Measurements from ENCODE around the gene BCAP31.
"Not testable (repeated sequence)": the region's sequence is repeated elsewhere in the genome, so short reads cannot be mapped to it uniquely, and the experiment has no call there.

The BCAP31 gene

DNA sequence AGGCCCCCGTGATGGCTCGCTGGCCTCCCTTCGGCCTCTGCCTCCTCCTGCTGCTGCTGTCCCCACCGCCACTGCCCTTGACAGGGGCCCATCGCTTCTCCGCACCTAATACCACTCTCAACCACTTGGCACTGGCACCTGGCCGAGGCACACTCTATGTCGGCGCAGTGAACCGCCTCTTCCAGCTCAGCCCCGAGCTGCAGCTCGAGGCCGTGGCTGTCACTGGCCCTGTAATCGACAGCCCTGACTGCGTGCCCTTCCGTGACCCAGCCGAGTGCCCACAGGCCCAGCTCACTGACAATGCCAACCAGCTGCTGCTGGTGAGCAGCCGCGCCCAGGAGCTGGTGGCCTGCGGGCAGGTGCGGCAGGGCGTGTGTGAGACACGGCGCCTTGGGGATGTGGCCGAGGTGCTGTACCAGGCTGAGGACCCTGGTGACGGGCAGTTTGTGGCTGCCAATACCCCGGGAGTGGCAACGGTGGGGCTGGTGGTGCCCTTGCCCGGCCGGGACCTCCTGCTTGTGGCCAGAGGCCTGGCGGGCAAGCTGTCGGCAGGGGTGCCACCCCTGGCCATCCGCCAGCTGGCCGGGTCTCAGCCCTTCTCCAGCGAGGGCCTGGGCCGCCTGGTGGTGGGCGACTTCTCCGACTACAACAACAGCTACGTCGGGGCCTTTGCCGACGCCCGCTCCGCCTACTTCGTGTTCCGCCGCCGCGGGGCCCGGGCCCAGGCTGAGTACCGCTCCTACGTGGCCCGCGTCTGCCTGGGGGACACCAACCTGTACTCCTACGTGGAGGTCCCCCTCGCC, 42.9 kb upstream of the BCAP31 start:
- no peaks in the 10 kb centered on the region for H3K9me3 Mint-ChIP-seq
- H3K4me1 Mint-ChIP-seq = peaks cover 19% of the 10 kb centered on the region
- H3K4me3 Mint-ChIP-seq = no peak overlapping the region
- H3K36me3 Mint-ChIP-seq (ENCODE audit: insufficient read depth) = no peaks in the 10 kb centered on the region
- DNase-seq (ENCODE audit: low spot score in 2 of 2) (no peak), ATAC-seq (replicated peaks; ENCODE audit: extremely low read depth, poor library complexity, severe bottlenecking) (no peak)
- H3K27me3 Mint-ChIP-seq = no peaks in the 10 kb centered on the region
- H3K27ac Mint-ChIP-seq (ENCODE audit: low read depth) = no peak overlapping the region

DNA sequence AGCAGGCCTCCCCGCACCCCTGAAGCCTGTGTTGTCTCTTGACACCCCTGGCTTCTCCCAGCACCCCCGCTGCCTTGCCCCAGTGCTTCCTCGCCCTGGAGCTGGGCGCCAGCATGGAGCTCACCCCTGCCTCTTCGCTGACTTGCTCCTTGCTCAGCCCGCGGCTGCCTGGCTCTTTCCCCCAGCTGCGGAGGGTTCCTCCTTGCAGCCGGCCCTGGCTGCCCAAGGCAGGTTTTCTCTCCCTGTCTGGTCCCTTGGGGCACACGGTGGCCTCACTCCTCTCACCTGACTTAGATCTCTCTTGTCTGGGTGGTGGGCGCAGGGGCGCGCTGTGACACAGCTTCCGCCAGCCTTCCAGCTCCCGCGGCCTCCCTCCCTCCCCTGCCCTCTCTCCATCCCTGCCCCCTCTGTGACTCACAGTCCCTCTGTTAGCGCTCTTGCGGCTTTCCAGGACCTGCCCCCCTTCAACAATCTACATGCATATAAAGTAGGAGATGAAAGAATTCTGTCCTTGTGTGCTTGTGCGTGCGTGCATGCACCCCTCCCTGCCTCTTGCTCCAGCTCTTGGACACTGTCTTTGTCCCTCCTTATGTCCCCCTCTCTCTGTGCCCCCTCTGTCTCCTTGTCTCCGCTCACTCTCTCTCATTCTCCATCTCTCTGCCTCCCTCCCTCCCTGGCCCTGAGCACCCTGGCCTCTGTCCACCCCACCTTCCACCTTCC, 42.1 kb upstream of the BCAP31 start:
- Mint-ChIP-seq H3K4me1 (peaks cover 19% of the 10 kb centered on the region), H3K27ac (ENCODE audit: low read depth) (no peak overlapping the region), H3K9me3 (no peaks in the 10 kb centered on the region), H3K36me3 (ENCODE audit: insufficient read depth) (no peaks in the 10 kb centered on the region), H3K4me3 (no peak overlapping the region), H3K27me3 (no peaks in the 10 kb centered on the region)
- no peak for ATAC-seq (replicated peaks; ENCODE audit: extremely low read depth, poor library complexity, severe bottlenecking)
- no peak for DNase-seq (ENCODE audit: low spot score in 2 of 2)

DNA sequence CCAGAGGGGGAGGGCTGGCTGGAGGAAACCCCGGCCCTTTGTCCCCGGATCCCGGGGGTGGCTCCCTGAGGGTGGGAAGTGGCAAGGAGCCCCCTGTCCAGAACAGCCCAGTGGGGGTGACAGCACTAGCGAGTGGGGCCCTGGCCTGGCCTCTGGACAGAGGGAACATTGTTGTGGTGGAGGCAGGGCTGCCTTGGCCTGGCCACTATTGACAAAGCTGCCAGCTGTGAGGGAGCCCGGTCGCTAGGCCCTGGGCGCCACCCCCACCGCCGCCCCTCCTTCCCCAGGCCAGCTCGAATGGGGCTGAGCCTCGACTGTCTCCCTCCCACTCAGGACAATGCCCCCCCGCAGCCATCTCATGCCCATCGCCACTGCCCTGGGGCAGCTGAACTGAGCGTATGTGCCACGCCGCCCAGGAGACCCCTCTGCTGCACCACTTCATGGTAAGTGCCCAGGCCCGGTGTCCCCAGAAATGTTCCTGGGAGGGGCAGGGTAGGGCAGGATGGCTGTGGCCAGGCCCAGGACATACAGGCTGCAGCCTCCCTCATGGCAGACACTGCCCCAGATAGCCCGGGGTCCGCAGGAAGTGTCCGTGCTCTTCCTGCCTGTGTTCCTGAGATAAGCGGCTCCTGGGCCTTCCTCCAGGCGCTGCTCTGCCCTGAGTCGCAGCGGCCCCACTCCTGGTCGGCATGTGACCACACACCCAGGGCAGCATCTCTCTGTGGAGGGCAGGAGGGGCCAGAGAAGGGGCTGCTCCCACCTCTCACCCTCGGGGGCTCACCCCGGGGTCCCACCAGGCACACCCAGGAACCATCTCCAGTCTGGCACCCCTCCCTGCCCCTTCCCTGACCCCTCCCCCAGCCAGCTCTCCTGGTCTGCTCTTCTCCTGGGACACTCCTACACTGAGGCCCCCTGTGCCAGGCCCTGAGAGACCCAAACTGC, 41.2 kb upstream of the BCAP31 start:
- H3K27me3 Mint-ChIP-seq = no peaks in the 10 kb centered on the region

DNA sequence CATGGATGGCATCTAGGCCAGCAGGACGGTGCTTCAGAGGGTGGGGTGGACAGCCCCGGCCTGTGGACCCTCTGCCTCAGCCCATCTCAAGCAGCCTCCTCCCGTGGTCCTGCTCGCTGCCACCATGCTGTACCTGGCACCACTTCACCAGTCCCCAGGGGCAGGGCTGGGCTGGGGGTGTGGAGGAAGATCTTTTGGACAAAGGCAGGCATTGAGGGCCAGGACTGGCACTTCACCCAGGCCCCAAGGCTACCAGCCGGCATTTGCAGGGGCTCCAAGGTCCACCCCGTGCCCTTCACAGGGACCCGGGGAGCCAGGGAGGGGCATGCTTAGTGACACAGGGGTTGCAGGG, 40.6 kb upstream of the BCAP31 start:
- Mint-ChIP-seq H3K36me3 (ENCODE audit: insufficient read depth) (no peaks in the 10 kb centered on the region), H3K9me3 (no peaks in the 10 kb centered on the region), H3K27ac (ENCODE audit: low read depth) (no peak overlapping the region), H3K4me1 (peaks cover 19% of the 10 kb centered on the region), H3K4me3 (no peak overlapping the region), H3K27me3 (no peaks in the 10 kb centered on the region)
- no peak for DNase-seq (ENCODE audit: low spot score in 2 of 2)
- ATAC-seq (replicated peaks; ENCODE audit: extremely low read depth, poor library complexity, severe bottlenecking) = no peak

More for the DNA sequence above, 41.2 kb upstream of the BCAP31 start:
- H3K36me3 Mint-ChIP-seq (ENCODE audit: insufficient read depth) = no peaks in the 10 kb centered on the region
- H3K9me3 Mint-ChIP-seq = no peaks in the 10 kb centered on the region
- ATAC-seq (replicated peaks; ENCODE audit: extremely low read depth, poor library complexity, severe bottlenecking) (no peak), DNase-seq (ENCODE audit: low spot score in 2 of 2) (no peak)
- peaks cover 19% of the 10 kb centered on the region for H3K4me1 Mint-ChIP-seq
- no peak overlapping the region for H3K27ac Mint-ChIP-seq (ENCODE audit: low read depth)
- H3K4me3 Mint-ChIP-seq = no peak overlapping the region

DNA sequence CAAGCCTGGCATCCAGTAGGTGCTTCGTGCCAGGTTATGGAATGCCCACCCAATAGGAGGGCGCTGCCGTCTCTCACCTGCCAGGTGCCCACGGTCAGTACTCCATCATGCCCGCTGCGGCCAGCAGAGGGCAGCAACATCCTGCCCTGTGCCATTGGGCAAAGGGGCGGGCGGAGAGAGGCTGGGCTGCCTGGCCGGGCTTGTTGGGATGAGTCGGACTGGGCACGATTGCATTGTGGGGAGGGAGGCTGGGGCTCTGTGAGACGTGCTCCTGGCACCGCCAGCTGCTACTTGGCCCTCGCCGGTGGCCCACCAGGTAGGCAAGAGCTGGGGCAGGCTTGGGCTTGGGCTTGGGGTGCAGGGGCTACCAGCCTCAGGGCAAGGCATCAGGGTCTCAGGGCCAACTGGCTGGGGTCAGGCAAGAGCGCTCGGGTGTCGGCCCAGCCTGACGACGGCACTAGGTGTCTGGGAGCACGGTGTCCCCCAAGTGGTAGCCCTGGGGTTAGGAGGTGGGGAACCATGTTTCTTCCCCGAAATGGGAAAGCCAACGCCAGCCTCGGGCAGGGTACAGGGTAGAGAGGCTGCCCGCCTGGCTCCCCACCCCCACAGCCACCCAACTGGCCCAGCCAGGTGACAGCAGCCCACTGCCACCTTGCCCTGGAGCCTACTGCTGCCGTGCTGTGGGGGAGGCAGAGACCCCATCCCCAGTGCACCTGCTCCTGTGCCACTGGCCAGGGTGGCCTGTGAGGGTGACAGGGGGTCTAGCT, 40.0 kb upstream of the BCAP31 start, which contains the start of gene PLXNB3:
PLXNB3 (plus strand) TSS at position 261 of the 767 bp plus-strand sequence. CDS start 1,287 bp downstream, outside the sequence.
- H3K36me3 Mint-ChIP-seq (ENCODE audit: insufficient read depth) = no peaks in the 10 kb centered on the region
- no peaks in the 10 kb centered on the region for H3K27me3 Mint-ChIP-seq
- peak; percentile 73 for ATAC-seq (replicated peaks; ENCODE audit: extremely low read depth, poor library complexity, severe bottlenecking)
- peaks cover 19% of the 10 kb centered on the region for H3K4me1 Mint-ChIP-seq
- H3K27ac Mint-ChIP-seq (ENCODE audit: low read depth) = no peak within 1 kb of the TSS
- H3K9me3 Mint-ChIP-seq = no peaks in the 10 kb centered on the region
- peak; percentile 44 to 54 for DNase-seq (ENCODE audit: low spot score in 2 of 2)
- no peak within 1 kb of the TSS for H3K4me3 Mint-ChIP-seq

DNA sequence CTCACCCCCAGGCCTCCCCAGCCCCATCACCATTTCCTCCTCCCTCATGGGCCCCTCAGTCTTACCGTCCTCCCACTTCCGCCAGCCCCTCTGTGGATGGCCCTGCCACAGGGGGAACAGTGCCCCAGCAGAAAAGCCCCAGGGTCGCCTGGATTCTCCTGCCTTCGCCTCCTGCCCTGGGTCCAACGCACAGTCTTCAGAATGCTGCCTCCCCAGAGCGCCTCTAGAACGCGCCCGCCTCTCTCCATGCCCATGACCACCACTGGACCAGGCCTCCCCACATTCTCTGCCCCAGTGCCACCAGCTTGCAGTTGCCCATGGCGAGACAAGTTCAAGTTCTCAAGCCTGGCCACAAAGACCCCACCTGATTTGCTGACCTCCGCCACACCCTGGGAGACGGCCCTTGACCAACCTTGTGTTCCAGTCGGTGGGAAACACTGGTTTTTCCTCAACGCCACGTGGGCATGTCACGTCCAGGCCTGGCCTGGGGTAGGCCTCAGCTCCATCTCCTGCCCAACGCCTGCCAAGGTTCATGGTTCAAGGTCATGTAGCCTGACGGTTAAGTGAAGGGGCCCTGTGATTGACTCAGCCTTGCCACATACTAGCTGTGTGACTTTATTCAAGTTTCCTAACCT, 39.2 kb upstream of the BCAP31 start:
- H3K9me3 Mint-ChIP-seq = no peaks in the 10 kb centered on the region
- peaks cover 19% of the 10 kb centered on the region for H3K4me1 Mint-ChIP-seq
- DNase-seq (ENCODE audit: low spot score in 2 of 2) (no peak), ATAC-seq (replicated peaks; ENCODE audit: extremely low read depth, poor library complexity, severe bottlenecking) (no peak)
- no peaks in the 10 kb centered on the region for H3K27me3 Mint-ChIP-seq
- H3K27ac Mint-ChIP-seq (ENCODE audit: low read depth) = no peak overlapping the region
- H3K36me3 Mint-ChIP-seq (ENCODE audit: insufficient read depth) = no peaks in the 10 kb centered on the region
- no peak overlapping the region for H3K4me3 Mint-ChIP-seq

DNA sequence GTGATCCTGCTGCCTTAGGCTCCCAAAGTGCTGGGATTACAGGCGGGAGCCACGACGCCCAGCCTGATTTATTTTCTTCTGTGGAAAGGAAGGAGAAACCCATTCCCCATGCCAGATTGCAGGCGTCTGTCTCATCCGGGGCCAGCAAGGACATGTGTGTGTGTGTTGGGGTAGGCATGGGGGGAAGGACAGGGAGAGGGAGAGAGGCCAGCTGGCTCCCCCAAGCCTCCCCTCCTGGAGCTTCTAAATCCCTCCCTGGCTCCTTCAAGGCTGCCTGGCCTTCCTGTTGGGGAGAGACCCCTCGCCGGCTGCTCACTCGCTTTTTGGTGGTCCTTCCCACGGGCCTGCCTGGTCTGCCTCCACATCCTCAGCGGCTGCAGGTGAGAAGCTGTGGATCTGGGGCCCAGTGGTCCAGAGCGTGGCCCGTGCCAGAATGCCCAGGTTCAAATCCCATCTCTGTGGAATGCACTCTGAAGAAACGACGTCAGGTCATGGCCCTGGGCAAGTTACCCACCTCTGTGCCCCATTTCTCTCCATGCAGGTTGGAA, 38.5 kb upstream of the BCAP31 start:
- ATAC-seq (replicated peaks; ENCODE audit: extremely low read depth, poor library complexity, severe bottlenecking) (no peak), DNase-seq (ENCODE audit: low spot score in 2 of 2) (no peak)
- peaks cover 13% of the 10 kb centered on the region for H3K4me1 Mint-ChIP-seq
- no peaks in the 10 kb centered on the region for H3K27me3 Mint-ChIP-seq
- no peaks in the 10 kb centered on the region for H3K36me3 Mint-ChIP-seq (ENCODE audit: insufficient read depth)
- H3K27ac Mint-ChIP-seq (ENCODE audit: low read depth) = no peak overlapping the region
- no peaks in the 10 kb centered on the region for H3K9me3 Mint-ChIP-seq
- no peak overlapping the region for H3K4me3 Mint-ChIP-seq

DNA sequence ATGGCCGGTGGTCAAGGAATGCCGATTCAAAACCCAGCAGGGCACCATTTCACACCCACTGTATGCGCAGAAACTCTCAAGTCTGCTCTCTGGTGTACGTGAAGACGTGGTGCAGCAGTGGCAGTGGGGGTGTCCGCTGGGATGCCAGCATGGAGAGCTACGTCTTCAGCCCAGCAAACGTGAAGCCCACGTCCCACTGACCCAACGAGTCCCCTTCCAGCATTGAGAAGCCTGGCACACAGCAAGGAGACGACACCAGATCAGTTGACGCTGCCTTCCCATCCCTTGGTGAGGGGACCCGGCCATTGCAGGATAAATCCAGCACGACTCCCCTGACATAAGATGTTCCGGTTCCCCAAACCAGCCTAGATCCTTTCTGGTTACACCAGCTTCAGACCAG, 37.7 kb upstream of the BCAP31 start:
- H3K27me3 Mint-ChIP-seq = no peaks in the 10 kb centered on the region
- no peaks in the 10 kb centered on the region for H3K36me3 Mint-ChIP-seq (ENCODE audit: insufficient read depth)
- DNase-seq (ENCODE audit: low spot score in 2 of 2) = no peak
- no peak overlapping the region for H3K27ac Mint-ChIP-seq (ENCODE audit: low read depth)
- H3K4me1 Mint-ChIP-seq = peaks cover 13% of the 10 kb centered on the region
- no peaks in the 10 kb centered on the region for H3K9me3 Mint-ChIP-seq
- no peak overlapping the region for H3K4me3 Mint-ChIP-seq
- ATAC-seq (replicated peaks; ENCODE audit: extremely low read depth, poor library complexity, severe bottlenecking) = no peak

DNA sequence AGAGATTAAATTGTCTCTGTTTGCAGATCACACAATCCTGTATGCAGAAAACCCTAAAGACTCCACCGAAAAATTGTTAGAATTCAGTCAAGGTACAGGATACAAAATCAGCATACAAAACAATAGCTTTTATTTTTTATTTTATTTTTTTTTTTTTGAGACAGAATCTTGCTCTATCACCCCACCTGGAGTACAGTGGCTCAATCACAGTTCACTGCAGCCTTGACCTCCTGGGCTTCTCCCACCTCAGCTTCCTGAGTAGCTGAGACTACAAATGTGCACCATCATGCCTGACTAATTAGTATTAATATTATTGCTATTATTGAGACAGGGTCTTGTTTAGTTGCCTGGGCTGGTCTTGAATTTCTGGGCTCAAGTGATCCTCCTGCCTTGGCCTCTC, 30.9 kb upstream of the BCAP31 start:
- no peak for ATAC-seq (replicated peaks; ENCODE audit: extremely low read depth, poor library complexity, severe bottlenecking)
- H3K4me3 Mint-ChIP-seq = no peak overlapping the region
- no peak overlapping the region for H3K27ac Mint-ChIP-seq (ENCODE audit: low read depth)
- DNase-seq (ENCODE audit: low spot score in 2 of 2) = no peak
- H3K36me3 Mint-ChIP-seq (ENCODE audit: insufficient read depth) = no peaks in the 10 kb centered on the region
- no peaks in the 10 kb centered on the region for H3K9me3 Mint-ChIP-seq
- H3K27me3 Mint-ChIP-seq = peaks cover 2% of the 10 kb centered on the region
- no peaks in the 10 kb centered on the region for H3K4me1 Mint-ChIP-seq

DNA sequence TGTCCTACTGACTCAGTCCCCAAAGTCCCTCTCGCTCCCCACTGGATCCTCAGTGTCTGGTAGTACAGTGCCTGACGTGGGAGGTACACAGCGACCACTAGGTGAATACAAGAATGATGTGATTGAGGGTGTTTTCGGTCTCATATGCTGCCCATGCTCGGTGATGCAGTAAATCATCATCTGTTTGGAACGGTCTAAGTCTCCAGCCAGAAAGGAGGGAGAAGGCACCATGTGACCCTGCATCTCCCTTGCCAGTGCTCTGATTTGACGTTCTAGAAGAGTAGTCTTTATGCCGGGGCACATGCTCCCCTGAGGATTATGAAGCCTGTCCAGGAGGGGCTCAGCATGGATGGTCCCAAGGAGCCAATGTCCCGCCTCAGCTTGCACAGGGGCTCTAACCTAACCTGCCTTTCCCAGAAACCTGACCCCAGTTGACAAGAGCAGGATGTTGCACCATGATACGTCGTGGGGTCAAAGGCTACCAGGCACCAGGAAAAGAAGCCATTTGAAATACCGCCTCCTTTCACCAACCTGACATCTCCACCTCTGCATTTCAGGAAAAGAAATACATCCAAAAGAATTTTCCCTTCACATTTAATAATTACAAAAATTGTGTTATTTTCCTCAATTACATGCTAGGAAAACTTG, 26.1 kb upstream of the BCAP31 start:
- Mint-ChIP-seq H3K4me3 (no peak overlapping the region), H3K27ac (ENCODE audit: low read depth) (no peak overlapping the region), H3K9me3 (no peaks in the 10 kb centered on the region), H3K36me3 (ENCODE audit: insufficient read depth) (no peaks in the 10 kb centered on the region), H3K27me3 (peaks cover 27% of the 10 kb centered on the region), H3K4me1 (no peaks in the 10 kb centered on the region)
- DNase-seq (ENCODE audit: low spot score in 2 of 2) = no peak
- no peak for ATAC-seq (replicated peaks; ENCODE audit: extremely low read depth, poor library complexity, severe bottlenecking)

DNA sequence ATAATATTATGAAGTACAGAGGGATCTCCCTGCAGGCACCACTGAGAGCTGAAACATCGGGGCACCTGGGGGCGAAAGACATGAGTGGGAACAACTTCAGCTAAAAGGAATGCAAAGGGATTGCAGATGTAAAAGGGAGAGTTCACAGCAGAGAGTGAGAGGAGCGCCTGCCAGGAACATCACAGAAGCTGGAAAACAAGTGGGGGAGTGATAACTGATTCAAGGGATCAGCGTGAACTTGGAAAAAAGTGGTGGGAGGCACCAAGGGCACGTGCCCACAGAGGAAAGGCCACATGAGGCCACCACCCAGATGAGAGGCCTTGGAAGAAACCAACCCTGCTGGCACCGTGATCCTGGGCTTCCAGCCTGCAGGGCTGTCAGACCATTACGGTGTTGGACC, 24.8 kb upstream of the BCAP31 start:
- not testable (repeated sequence) for ATAC-seq (replicated peaks; ENCODE audit: extremely low read depth, poor library complexity, severe bottlenecking); H3K4me3 Mint-ChIP-seq; H3K4me1 Mint-ChIP-seq; H3K36me3 Mint-ChIP-seq (ENCODE audit: insufficient read depth); DNase-seq (ENCODE audit: low spot score in 2 of 2); H3K9me3 Mint-ChIP-seq; H3K27ac Mint-ChIP-seq (ENCODE audit: low read depth)
- peaks cover 27% of the 10 kb centered on the region for H3K27me3 Mint-ChIP-seq
